SK-N-SH (cell line): ENCODE results near the gene VPS13A. TPM values are rescaled to one million over a fixed set of nuclear protein-coding genes. Genes with fewer than 3 reads are reported as not detected.

Experiments
- CTCF ChIA-PET: fragments of 300-600, 350-600 bp; formaldehyde crosslinking; extraction: SDS; loops from one replicate; lab custom pipeline; 2021; lab: Yijun Ruan, JAX
- POLR2A ChIA-PET: fragments of 350-600 bp; sonication (Branson Sonifier 250); formaldehyde crosslinking; extraction: SDS; loops from one replicate; lab custom pipeline; 2020; ENCODE audit warnings: antibody characterized with exemption, inconsistent platforms; lab: Yijun Ruan, JAX
- DNase-seq: peaks from one replicate; pipeline ENCODE4 v3.0.0; 2012
- H2AFZ ChIP-seq: fragments of 200-600 bp; sonication (generic); 2 replicates; pipeline ENCODE4 v1.8.1; 2016; ENCODE audit warnings: antibody characterized with exemption, mild to moderate bottlenecking, low read depth
- H3F3A ChIP-seq: fragments of 200-600 bp; sonication (generic); replicated peaks from 2 replicates; pipeline ENCODE3; 2016; ENCODE audit warnings: antibody characterized with exemption, mild to moderate bottlenecking; ENCODE audit not compliant: insufficient read depth
- H3K27ac ChIP-seq, 2 experiments: fragments of 200-500 bp in 1 of 2; fragments of 200-600 bp in 1 of 2; sonication (Bioruptor generic) in 1 of 2; sonication (generic), shearing (Covaris generic) in 1 of 2; 2 replicates each; pipeline versions ENCODE4 v1.5.1 to v1.6.1; 2014 to 2016; ENCODE audit warnings: low read depth in 2 of 2, inconsistent platforms in 1 of 2, low read length in 1 of 2, mild to moderate bottlenecking in 1 of 2, mixed read lengths in 1 of 2
- H3K27me3 ChIP-seq: fragments of 200-600 bp; sonication (generic), shearing (Covaris generic); 2 replicates; pipeline ENCODE4 v1.6.1; 2016; ENCODE audit warnings: mixed run types; ENCODE audit not compliant: insufficient read depth
- H3K36me3 ChIP-seq, 2 experiments: fragments of 200-500 bp in 1 of 2; fragments of 200-600 bp in 1 of 2; sonication (Bioruptor generic) in 1 of 2; sonication (generic) in 1 of 2; replicated peaks in 1 of 2; 2 replicates each; pipeline versions ENCODE3 to v1.5.1; 2014 to 2016; ENCODE audit warnings: low read length in 1 of 2, mild to moderate bottlenecking in 1 of 2; ENCODE audit not compliant: insufficient read depth in 2 of 2, control insufficient read depth in 1 of 2
- H3K4me1 ChIP-seq, 2 experiments: fragments of 200-500 bp in 1 of 2; fragments of 200-600 bp in 1 of 2; sonication (Bioruptor generic) in 1 of 2; sonication (generic), shearing (Covaris generic) in 1 of 2; 2 replicates each; pipeline versions ENCODE4 v1.5.1 to v1.6.1; 2014 to 2016; ENCODE audit warnings: low read depth in 1 of 2, low read length in 1 of 2, mixed run types in 1 of 2; ENCODE audit not compliant: insufficient read depth in 2 of 2, control insufficient read depth in 1 of 2
- H3K4me2 ChIP-seq: fragments of 200-600 bp; sonication (generic), shearing (Covaris generic); 2 replicates; pipeline ENCODE4 v1.6.1; 2017; ENCODE audit warnings: mixed run types
- H3K4me3 ChIP-seq, 2 experiments: fragments of 200-500 bp in 1 of 2; fragments of 200-600 bp in 1 of 2; sonication (Bioruptor generic) in 1 of 2; sonication (generic), shearing (Covaris generic) in 1 of 2; 2 replicates each; pipeline versions ENCODE4 v1.5.1 to v1.8.1; 2014 to 2016; ENCODE audit warnings: low read depth in 2 of 2, inconsistent platforms in 1 of 2, low read length in 1 of 2, mild to moderate bottlenecking in 1 of 2, mixed read lengths in 1 of 2, moderate library complexity in 1 of 2
- H3K79me2 ChIP-seq: fragments of 200-600 bp; sonication (generic); 2 replicates; pipeline ENCODE4 v1.8.1; 2017; ENCODE audit warnings: mild to moderate bottlenecking; ENCODE audit not compliant: insufficient read depth
- H3K9ac ChIP-seq: fragments of 200-600 bp; sonication (generic); 2 replicates; pipeline ENCODE4 v1.6.1; 2017; ENCODE audit warnings: mixed run types
- H3K9me2 ChIP-seq: fragments of 200-600 bp; sonication (generic); 2 replicates; pipeline ENCODE4 v1.6.1; 2017; ENCODE audit warnings: mixed run types
- H3K9me3 ChIP-seq: fragments of 200-600 bp; sonication (generic); 2 replicates; pipeline ENCODE4 v1.6.1; 2017; ENCODE audit warnings: mixed run types, mild to moderate bottlenecking, moderate library complexity
- H4K20me1 ChIP-seq: fragments of 200-600 bp; sonication (generic); 2 replicates; pipeline ENCODE4 v1.6.1; 2017; ENCODE audit warnings: mild to moderate bottlenecking, mixed run types; ENCODE audit not compliant: insufficient read depth
- CTCF ChIP-seq: fragments of 200-600 bp; sonication (generic); IDR thresholded peaks from 2 replicates; pipeline ENCODE4 v1.6.1; 2017; ENCODE audit warnings: antibody characterized with exemption, mild to moderate bottlenecking, moderate library complexity
- ELF1 ChIP-seq: IDR thresholded peaks from 2 replicates; pipeline ENCODE4 v1.4.0; 2012
- EP300 ChIP-seq, 2 experiments: IDR thresholded peaks; 2 replicates each; pipeline versions ENCODE4 v1.4.0 to v1.6.1; 2012; ENCODE audit warnings: borderline replicate concordance in 1 of 2, low read depth in 1 of 2, low read length in 1 of 2
- EZH2phosphoT487 ChIP-seq: fragments of 200-600 bp; sonication (generic); IDR thresholded peaks from 2 replicates; pipeline ENCODE4 v1.6.1; 2017; ENCODE audit warnings: low read depth, mixed run types, mild to moderate bottlenecking, antibody characterized with exemption, moderate library complexity, borderline replicate concordance
- FOSL2 ChIP-seq: IDR thresholded peaks from 2 replicates; pipeline ENCODE4 v1.4.0; 2012; ENCODE audit warnings: low read depth, mild to moderate bottlenecking, moderate library complexity, borderline replicate concordance
- FOXJ3 ChIP-seq: sonication (generic); formaldehyde crosslinking; IDR thresholded peaks from 2 replicates; pipeline ENCODE4 v1.5.1; 2020; ENCODE audit warnings: mild to moderate bottlenecking, missing genetic modification reagents
- FOXM1 ChIP-seq: IDR thresholded peaks from 2 replicates; pipeline ENCODE4 v1.4.0; 2012; ENCODE audit warnings: low read depth, mild to moderate bottlenecking
- GABPA ChIP-seq: IDR thresholded peaks from 2 replicates; pipeline ENCODE4 v1.4.0; 2012; ENCODE audit warnings: low read depth, mild to moderate bottlenecking
- GATA2 ChIP-seq: sonication (generic); formaldehyde crosslinking; IDR thresholded peaks from 2 replicates; pipeline ENCODE4 v1.5.0; 2020; ENCODE audit warnings: mild to moderate bottlenecking, missing genetic modification reagents
- JUND ChIP-seq: IDR thresholded peaks from 2 replicates; pipeline ENCODE4 v1.4.0; 2012
- MAX ChIP-seq: IDR thresholded peaks from 2 replicates; pipeline ENCODE4 v1.4.0; 2012; ENCODE audit warnings: low read depth
- MEF2A ChIP-seq: IDR thresholded peaks from 2 replicates; pipeline ENCODE4 v1.4.0; 2012; ENCODE audit warnings: low read depth, borderline replicate concordance
- MXI1 ChIP-seq: IDR thresholded peaks from 2 replicates; pipeline ENCODE4 v1.6.1; 2012; ENCODE audit warnings: mild to moderate bottlenecking, low read depth, low read length, improper control_type of control experiment
- NFIC ChIP-seq: IDR thresholded peaks from 2 replicates; pipeline ENCODE4 v1.4.0; 2012; ENCODE audit warnings: borderline replicate concordance
- NRF1 ChIP-seq: IDR thresholded peaks from 2 replicates; pipeline ENCODE4 v1.6.1; 2012; ENCODE audit warnings: low read depth, mild to moderate bottlenecking, low read length
- POLR2AphosphoS5 ChIP-seq: IDR thresholded peaks from 2 replicates; pipeline ENCODE4 v1.6.1; 2012; ENCODE audit warnings: low read depth, low read length
- RAD21 ChIP-seq: IDR thresholded peaks from 2 replicates; pipeline ENCODE4 v1.6.1; 2012; ENCODE audit warnings: mild to moderate bottlenecking, low read length
- RCOR1 ChIP-seq: fragments of 150-350 bp; IDR thresholded peaks from 2 replicates; pipeline ENCODE4 v1.6.1; 2017; ENCODE audit warnings: antibody characterized with exemption, low read length
- SMC3 ChIP-seq: IDR thresholded peaks from 2 replicates; pipeline ENCODE4 v1.6.1; 2012; ENCODE audit warnings: low read depth, low read length, improper control_type of control experiment
- TCF12 ChIP-seq: IDR thresholded peaks from 2 replicates; pipeline ENCODE4 v1.4.0; 2012
- TEAD4 ChIP-seq: IDR thresholded peaks from 2 replicates; pipeline ENCODE4 v1.4.0; 2012; ENCODE audit warnings: mild to moderate bottlenecking, borderline replicate concordance; ENCODE audit not compliant: insufficient read depth
- USF1 ChIP-seq: IDR thresholded peaks from 2 replicates; pipeline ENCODE4 v1.4.0; 2012; ENCODE audit warnings: low read depth, borderline replicate concordance
- WGBS: methylation state at CpG from one replicate; pipeline ENCODE4 v1.1.6; 2017; ENCODE audit warnings: low lambda C conversion rate; 5-methylcytosine and 5-hydroxymethylcytosine counted together
- polyA plus RNA-seq, 3 experiments: library from polyadenylated mRNA; depleted of rRNA; stranded (reverse); fragments of >200 nt; gene quantifications; 2 replicates each; pipeline ENCODE4 v1.2.3, GENCODE V29; 2012
- TF ChIP-seq, protein P1 (sequence below): IDR thresholded peaks from 2 replicates; pipeline ENCODE4; 2012
- TF ChIP-seq, protein P2 (sequence below): IDR thresholded peaks from 2 replicates; pipeline ENCODE4 v1.4.0; 2012; ENCODE audit warnings: low read depth, borderline replicate concordance

The VPS13A gene
- polyA plus RNA-seq, 1 of the 3 experiments (the other 2 are of a cell fraction), result 6.0 TPM

DNA sequence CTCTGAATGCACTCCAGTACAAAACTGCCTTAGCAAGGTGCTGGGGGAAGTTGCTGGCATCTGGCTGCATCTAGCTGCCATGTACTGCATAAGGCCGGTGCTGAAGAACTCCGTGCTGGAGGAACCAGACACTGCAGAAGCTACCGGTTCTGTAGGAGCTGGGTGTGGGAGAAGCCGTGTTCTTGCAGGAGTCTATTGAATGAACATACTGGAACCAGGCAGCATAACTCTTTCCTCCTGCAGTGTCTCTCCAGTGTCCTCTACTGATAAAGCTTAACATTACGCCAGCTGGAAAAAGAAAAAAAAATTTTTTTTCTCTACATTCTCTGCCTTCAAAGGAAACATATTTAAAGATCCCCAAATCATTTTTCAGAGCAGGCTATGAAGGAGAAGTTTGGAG, 38.5 kb downstream of the VPS13A start:
- Histone ChIP-seq H2AFZ (no peak overlapping the region), H3K36me3 (peaks cover 35 to 45% of the 10 kb centered on the region in 2 experiments), H3K27ac (no peak overlapping the region), H3K4me3 (no peak overlapping the region), H3K9me2 (no peaks in the 10 kb centered on the region), H3K4me2 (no peak overlapping the region), H3K79me2 (no peaks in the 10 kb centered on the region), H4K20me1 (no peaks in the 10 kb centered on the region), H3K9ac (no peak overlapping the region), H3F3A (peaks cover 8% of the 10 kb centered on the region), H3K4me1 (peaks cover 0 to 4% of the 10 kb centered on the region in 2 experiments; a peak in 3 of 4 replicates), H3K9me3 (no peaks in the 10 kb centered on the region), H3K27me3 (no peaks in the 10 kb centered on the region)
- DNase-seq, result no peak
- POLR2A ChIA-PET, result no interaction called here
- CTCF ChIA-PET, result interaction anchor here (0.5 to 2.3 kb wide), 13 partner anchors 11 to 55 kb away, joined by 3 to 25 read pairs (median 3); no protein-coding TSS in a partner anchor
- WGBS, result 95% methylated on average over 5 of the region's 5 CpGs
- no peak for TF ChIP-seq EP300 (IDR thresholded peaks at IDR 0.05; ENCODE audit: borderline replicate concordance in 1 of 2, low read depth in 1 of 2, low read length in 1 of 2)
- peak; percentile 66 for TF ChIP-seq RAD21
- TF ChIP-seq CTCF, result peak; percentile 51
- TF ChIP-seq SMC3, result peak; percentile 35; the same call in 1 of the 2 replicates

GRCh38 chr9:77218612-77219011, 41.3 kb downstream of the VPS13A start:
- no peak overlapping the region; the same call in 1 of the 2 replicates for H2AFZ ChIP-seq
- H3K27ac ChIP-seq, result peak overlapping the region in 1 of 2 experiments; percentile 47; a peak in 2 of 4 replicates
- H3K27me3 ChIP-seq, result no peaks in the 10 kb centered on the region
- 82% methylated on average over 3 of the region's 3 CpGs for WGBS
- H3K9me2 ChIP-seq, result no peaks in the 10 kb centered on the region
- POLR2A ChIA-PET, result no interaction called here
- peaks cover 0 to 4% of the 10 kb centered on the region in 2 experiments; a peak in 2 of 4 replicates for H3K4me1 ChIP-seq
- no peak overlapping the region for H3K9ac ChIP-seq
- CTCF ChIA-PET, result interaction anchor here (0.6 kb wide), 1 partner anchor 239 kb away, joined by 3 read pairs; no protein-coding TSS in a partner anchor
- H4K20me1 ChIP-seq, result no peaks in the 10 kb centered on the region
- H3K4me2 ChIP-seq, result 0 out of 2 replicates have a peak overlapping the region, but pooled peaks have one; percentile 58
- no peaks in the 10 kb centered on the region for H3K79me2 ChIP-seq
- H3K4me3 ChIP-seq, result no peak overlapping the region
- no peaks in the 10 kb centered on the region for H3K9me3 ChIP-seq
- peaks cover 8% of the 10 kb centered on the region for H3F3A ChIP-seq
- H3K36me3 ChIP-seq, result peaks cover 38 to 53% of the 10 kb centered on the region in 2 experiments
- no peak for DNase-seq
- TF ChIP-seq MXI1, result no peak
- no peak for TF ChIP-seq RAD21
- no peak for TF ChIP-seq ELF1
- TF ChIP-seq MEF2A, result 0 out of 2 replicates have a peak, but pooled peaks have one; percentile 27
- no peak for TF ChIP-seq GATA2 (CRISPR knock-in tag)
- TF ChIP-seq FOXM1, result no peak
- no peak for TF ChIP-seq USF1
- TF ChIP-seq MAX, result no peak
- TF ChIP-seq, protein P1, sequence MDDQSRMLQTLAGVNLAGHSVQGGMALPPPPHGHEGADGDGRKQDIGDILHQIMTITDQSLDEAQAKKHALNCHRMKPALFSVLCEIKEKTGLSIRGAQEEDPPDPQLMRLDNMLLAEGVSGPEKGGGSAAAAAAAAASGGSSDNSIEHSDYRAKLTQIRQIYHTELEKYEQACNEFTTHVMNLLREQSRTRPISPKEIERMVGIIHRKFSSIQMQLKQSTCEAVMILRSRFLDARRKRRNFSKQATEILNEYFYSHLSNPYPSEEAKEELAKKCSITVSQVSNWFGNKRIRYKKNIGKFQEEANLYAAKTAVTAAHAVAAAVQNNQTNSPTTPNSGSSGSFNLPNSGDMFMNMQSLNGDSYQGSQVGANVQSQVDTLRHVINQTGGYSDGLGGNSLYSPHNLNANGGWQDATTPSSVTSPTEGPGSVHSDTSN, result peak; percentile 57
- peak; percentile 43; the same call in 1 of the 2 replicates for TF ChIP-seq JUND
- TF ChIP-seq FOXJ3, result no peak
- peak; percentile 5; the same call in 1 of the 2 replicates for TF ChIP-seq NFIC
- TF ChIP-seq POLR2AphosphoS5, result no peak
- TF ChIP-seq RCOR1, result no peak
- peak; percentile 72; the same call in 1 of the 2 replicates for TF ChIP-seq FOSL2
- no peak for TF ChIP-seq GABPA
- no peak for TF ChIP-seq EZH2phosphoT487
- TF ChIP-seq TCF12, result peak; percentile 47; the same call in 1 of the 2 replicates
- TF ChIP-seq TEAD4, result no peak
- TF ChIP-seq NRF1, result no peak
- TF ChIP-seq, protein P2, sequence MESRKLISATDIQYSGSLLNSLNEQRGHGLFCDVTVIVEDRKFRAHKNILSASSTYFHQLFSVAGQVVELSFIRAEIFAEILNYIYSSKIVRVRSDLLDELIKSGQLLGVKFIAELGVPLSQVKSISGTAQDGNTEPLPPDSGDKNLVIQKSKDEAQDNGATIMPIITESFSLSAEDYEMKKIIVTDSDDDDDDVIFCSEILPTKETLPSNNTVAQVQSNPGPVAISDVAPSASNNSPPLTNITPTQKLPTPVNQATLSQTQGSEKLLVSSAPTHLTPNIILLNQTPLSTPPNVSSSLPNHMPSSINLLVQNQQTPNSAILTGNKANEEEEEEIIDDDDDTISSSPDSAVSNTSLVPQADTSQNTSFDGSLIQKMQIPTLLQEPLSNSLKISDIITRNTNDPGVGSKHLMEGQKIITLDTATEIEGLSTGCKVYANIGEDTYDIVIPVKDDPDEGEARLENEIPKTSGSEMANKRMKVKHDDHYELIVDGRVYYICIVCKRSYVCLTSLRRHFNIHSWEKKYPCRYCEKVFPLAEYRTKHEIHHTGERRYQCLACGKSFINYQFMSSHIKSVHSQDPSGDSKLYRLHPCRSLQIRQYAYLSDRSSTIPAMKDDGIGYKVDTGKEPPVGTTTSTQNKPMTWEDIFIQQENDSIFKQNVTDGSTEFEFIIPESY, result no peak
